ENCODE data around the gene AGR2.

The AGR2 gene

DNA sequence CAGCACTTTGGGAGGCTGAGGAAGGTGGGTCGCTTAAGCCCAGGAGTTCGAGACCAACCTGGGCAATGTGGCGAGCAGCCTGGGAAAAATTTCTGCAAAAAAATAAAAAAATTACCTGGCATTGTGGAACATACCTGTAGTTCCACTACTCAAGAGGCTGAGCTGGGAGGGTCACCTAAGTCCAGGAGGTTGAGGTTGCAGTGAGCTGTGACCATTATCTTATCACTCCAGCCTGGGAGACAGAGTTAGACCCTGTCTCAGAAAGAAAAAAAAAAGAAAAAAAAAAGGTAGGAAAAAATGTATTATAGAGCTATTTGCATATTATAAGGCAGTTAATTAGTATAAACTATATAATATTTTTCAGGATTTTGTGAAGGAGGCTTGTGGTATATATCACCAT, 62.3 kb downstream of the AGR2 start:
- H3K27me3 ChIP-seq (ENCODE audit: insufficient read depth, low read length, poor library complexity), result no peaks in the 10 kb centered on the region
- H3K79me2 ChIP-seq (ENCODE audit: insufficient read depth, low read length), result no peaks in the 10 kb centered on the region
- TF ChIP-seq, protein P1, sequence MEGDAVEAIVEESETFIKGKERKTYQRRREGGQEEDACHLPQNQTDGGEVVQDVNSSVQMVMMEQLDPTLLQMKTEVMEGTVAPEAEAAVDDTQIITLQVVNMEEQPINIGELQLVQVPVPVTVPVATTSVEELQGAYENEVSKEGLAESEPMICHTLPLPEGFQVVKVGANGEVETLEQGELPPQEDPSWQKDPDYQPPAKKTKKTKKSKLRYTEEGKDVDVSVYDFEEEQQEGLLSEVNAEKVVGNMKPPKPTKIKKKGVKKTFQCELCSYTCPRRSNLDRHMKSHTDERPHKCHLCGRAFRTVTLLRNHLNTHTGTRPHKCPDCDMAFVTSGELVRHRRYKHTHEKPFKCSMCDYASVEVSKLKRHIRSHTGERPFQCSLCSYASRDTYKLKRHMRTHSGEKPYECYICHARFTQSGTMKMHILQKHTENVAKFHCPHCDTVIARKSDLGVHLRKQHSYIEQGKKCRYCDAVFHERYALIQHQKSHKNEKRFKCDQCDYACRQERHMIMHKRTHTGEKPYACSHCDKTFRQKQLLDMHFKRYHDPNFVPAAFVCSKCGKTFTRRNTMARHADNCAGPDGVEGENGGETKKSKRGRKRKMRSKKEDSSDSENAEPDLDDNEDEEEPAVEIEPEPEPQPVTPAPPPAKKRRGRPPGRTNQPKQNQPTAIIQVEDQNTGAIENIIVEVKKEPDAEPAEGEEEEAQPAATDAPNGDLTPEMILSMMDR (IDR thresholded peaks at IDR 0.05; ENCODE audit: borderline replicate concordance, extremely low read depth, low read length, poor library complexity, severe bottlenecking), result no peak
- TF ChIP-seq EZH2 (IDR thresholded peaks at IDR 0.05; ENCODE audit: borderline replicate concordance, low read depth, low read length, severe bottlenecking), result no peak
- H4K20me1 ChIP-seq (ENCODE audit: insufficient read depth, low read length), result no peaks in the 10 kb centered on the region
- DNase-seq (no peak), ATAC-seq (ENCODE audit: insufficient read depth, low read depth) (no peak)
- no peak overlapping the region for H3K27ac ChIP-seq (ENCODE audit: low read length)
- no peaks in the 10 kb centered on the region for H3K9me3 ChIP-seq (ENCODE audit: insufficient read depth, low read length, severe bottlenecking)
- no peaks in the 10 kb centered on the region for H3K36me3 ChIP-seq (ENCODE audit: insufficient read depth, low read length)
- no peaks in the 10 kb centered on the region for H3K4me1 ChIP-seq (ENCODE audit: insufficient read depth, low read length)
- no peak overlapping the region for H3K9ac ChIP-seq (ENCODE audit: low read depth, low read length)
- H3K4me3 ChIP-seq (ENCODE audit: low read depth in 1 of 2, low read length in 2 of 2), result no peak overlapping the region
- H2AFZ ChIP-seq (ENCODE audit: low read depth, low read length), result no peak overlapping the region
- H3K4me2 ChIP-seq (ENCODE audit: insufficient read depth, low read length), result no peak overlapping the region

All from DND-41 (cell line).